HCT116 (cell line): ENCODE measurements around the gene EPS8L2.

ENCODE experiments used
- EZH2phosphoT487 ChIP-seq: fragments of 200-600 bp; IDR thresholded peaks from 2 replicates; pipeline ENCODE4 v1.6.1; 2018; ENCODE audit warnings: antibody characterized with exemption, borderline replicate concordance
- FOSL1 ChIP-seq: IDR thresholded peaks from 2 replicates; pipeline ENCODE4 v1.6.1; 2012; ENCODE audit warnings: low read depth
- POLR2AphosphoS5 ChIP-seq: IDR thresholded peaks from 2 replicates; pipeline ENCODE4 v1.6.1; 2011; ENCODE audit warnings: mild to moderate bottlenecking, low read depth, low read length, moderate library complexity
- TF ChIP-seq, protein P1 (sequence below), 3 experiments: fragments of 200-600 bp in 1 of 3; sonication (generic) in 1 of 3; IDR thresholded peaks in 2 of 3; conservative IDR thresholded peaks in 1 of 3; 2 replicates each; pipeline ENCODE4 v1.5.1; 2012 to 2017; ENCODE audit warnings: low read depth in 2 of 3, low read length in 2 of 3, antibody characterized with exemption in 1 of 3, borderline replicate concordance in 1 of 3, control low read depth in 1 of 3, mild to moderate bottlenecking in 1 of 3, mixed read lengths in 1 of 3, mixed run types in 1 of 3, moderate library complexity in 1 of 3; ENCODE audit not compliant: insufficient read depth in 1 of 3
- TF ChIP-seq, protein P2 (sequence below): IDR thresholded peaks from 2 replicates; pipeline ENCODE4 v1.6.1; 2012

DNA sequence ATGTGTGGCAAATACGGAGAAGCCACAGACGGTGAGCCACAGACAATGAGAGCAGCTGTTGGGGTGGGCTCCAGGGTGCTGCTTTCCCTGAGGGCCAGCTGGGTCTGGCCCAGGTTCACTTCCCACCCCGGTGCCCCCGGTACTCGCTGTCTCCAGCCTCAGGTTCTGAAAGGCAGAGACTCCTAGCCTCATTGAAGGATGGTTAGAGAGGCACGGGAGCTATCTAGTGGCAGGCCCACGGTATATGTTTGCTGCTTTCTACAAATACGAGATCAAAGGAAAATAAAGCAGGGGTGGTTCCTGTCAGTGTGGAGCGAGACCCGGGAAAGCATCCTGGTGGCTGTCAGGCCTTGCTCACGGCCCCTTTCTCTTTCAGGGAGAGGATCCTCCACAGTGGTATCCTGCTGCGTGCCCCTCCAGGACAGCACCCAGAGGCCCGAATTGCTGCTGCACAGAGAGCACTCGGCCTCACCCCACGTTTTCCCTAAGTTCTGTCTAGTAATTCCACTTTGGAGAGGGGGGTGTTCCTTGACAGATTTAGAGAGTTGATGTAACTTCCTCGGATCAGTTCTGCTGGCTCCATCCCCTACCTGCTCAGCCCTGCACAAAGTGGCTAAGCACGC lies 7.4 kb upstream of the EPS8L2 start:
- TF ChIP-seq, protein P1, sequence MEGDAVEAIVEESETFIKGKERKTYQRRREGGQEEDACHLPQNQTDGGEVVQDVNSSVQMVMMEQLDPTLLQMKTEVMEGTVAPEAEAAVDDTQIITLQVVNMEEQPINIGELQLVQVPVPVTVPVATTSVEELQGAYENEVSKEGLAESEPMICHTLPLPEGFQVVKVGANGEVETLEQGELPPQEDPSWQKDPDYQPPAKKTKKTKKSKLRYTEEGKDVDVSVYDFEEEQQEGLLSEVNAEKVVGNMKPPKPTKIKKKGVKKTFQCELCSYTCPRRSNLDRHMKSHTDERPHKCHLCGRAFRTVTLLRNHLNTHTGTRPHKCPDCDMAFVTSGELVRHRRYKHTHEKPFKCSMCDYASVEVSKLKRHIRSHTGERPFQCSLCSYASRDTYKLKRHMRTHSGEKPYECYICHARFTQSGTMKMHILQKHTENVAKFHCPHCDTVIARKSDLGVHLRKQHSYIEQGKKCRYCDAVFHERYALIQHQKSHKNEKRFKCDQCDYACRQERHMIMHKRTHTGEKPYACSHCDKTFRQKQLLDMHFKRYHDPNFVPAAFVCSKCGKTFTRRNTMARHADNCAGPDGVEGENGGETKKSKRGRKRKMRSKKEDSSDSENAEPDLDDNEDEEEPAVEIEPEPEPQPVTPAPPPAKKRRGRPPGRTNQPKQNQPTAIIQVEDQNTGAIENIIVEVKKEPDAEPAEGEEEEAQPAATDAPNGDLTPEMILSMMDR (IDR thresholded peaks at IDR 0.05 in 2 of 3, conservative IDR thresholded peaks at IDR 0.05 in 1 of 3; ENCODE audit: borderline replicate concordance in 1 of 3, insufficient read depth in 1 of 3, low read depth in 2 of 3, low read length in 2 of 3): no peak
- TF ChIP-seq FOSL1 (no peak), POLR2AphosphoS5 (no peak), EZH2phosphoT487 (no peak)
- TF ChIP-seq, protein P2, sequence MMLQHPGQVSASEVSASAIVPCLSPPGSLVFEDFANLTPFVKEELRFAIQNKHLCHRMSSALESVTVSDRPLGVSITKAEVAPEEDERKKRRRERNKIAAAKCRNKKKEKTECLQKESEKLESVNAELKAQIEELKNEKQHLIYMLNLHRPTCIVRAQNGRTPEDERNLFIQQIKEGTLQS: no peak
